Esophagus squamous epithelium (tissue), 4 donors: ENCODE results near the gene JPH3.

Experiments
- POLR2A ChIP-seq, 4 donors: fragments of 450-650 bp; IDR thresholded peaks; one replicate each; pipeline ENCODE4 v1.6.1; 2017; ENCODE audit warnings: antibody characterized with exemption in 4 of 4, mild to moderate bottlenecking in 4 of 4, moderate library complexity in 3 of 4
- TF ChIP-seq, protein P1 (sequence below), 6 experiments: fragments of 450-650 bp in 4 of 6; fragments of 200-600 bp in 2 of 6; sonication (generic) in 2 of 6; IDR thresholded peaks; one replicate each; pipeline ENCODE4 v1.5.1; 2016 to 2019; ENCODE audit warnings: antibody characterized with exemption in 6 of 6, mild to moderate bottlenecking in 4 of 6, moderate library complexity in 4 of 6

DNA sequence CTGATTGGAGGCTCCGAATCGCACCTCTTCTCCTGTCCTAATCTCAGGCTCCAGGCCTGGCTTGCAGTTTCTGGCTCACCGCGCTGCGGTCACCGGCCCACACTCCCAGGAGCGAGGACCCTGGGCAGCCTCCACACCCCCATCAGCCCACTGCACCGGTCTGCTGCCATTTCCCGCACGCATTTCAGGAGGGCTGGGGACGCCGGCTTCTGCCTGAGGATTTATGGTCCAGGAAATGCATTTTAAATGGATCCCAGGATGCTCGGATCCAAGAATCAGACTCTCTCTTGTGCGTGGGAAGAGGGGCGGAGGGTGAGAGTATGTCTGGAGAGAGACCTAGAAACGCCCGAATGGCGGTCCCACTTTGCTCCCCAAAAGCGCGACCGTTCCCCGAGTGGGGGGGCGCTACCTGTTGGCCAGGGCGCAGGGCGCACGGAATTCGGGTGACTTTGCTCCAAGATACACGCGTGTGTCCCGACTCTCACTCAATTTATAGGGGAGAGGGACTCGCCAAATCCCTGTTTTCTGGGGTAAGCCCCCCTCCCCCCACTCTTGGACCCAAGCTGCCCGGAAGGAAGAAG, 817 bp upstream of the JPH3 start:
- no peak for TF ChIP-seq POLR2A (IDR thresholded peaks at IDR 0.05)
- TF ChIP-seq, protein P1, sequence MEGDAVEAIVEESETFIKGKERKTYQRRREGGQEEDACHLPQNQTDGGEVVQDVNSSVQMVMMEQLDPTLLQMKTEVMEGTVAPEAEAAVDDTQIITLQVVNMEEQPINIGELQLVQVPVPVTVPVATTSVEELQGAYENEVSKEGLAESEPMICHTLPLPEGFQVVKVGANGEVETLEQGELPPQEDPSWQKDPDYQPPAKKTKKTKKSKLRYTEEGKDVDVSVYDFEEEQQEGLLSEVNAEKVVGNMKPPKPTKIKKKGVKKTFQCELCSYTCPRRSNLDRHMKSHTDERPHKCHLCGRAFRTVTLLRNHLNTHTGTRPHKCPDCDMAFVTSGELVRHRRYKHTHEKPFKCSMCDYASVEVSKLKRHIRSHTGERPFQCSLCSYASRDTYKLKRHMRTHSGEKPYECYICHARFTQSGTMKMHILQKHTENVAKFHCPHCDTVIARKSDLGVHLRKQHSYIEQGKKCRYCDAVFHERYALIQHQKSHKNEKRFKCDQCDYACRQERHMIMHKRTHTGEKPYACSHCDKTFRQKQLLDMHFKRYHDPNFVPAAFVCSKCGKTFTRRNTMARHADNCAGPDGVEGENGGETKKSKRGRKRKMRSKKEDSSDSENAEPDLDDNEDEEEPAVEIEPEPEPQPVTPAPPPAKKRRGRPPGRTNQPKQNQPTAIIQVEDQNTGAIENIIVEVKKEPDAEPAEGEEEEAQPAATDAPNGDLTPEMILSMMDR (IDR thresholded peaks at IDR 0.05), result no peak
